Measurements from ENCODE around the gene RFTN2.
"Not testable (repeated sequence)": the region's sequence is repeated elsewhere in the genome, so short reads cannot be mapped to it uniquely, and the experiment has no call there.

Gene RFTN2

GRCh38 chr2:197675246-197675645, at the start of gene RFTN2:
TSS of gene RFTN2 (minus strand) at chr2:197675587. CDS start at chr2:197675458, 129 bp downstream.
- TF ChIP-seq SUZ12 (IDR thresholded peaks at IDR 0.05; ENCODE audit: extremely low read depth, insufficient read depth, insufficient read length) = no peak
- no peak for TF ChIP-seq YY1 (IDR thresholded peaks at IDR 0.05; ENCODE audit: insufficient read depth, insufficient read length)
- no peak for TF ChIP-seq ZNF274 (IDR thresholded peaks at IDR 0.05; ENCODE audit: low read depth, low read length)
- no peaks in the 10 kb centered on the region for H3K27me3 ChIP-seq (ENCODE audit: insufficient read depth, insufficient read length)
- H3K36me3 ChIP-seq (ENCODE audit: insufficient read depth, insufficient read length, low read length) = no peaks in the 10 kb centered on the region
- no peak within 1 kb of the TSS for H3K4me3 ChIP-seq (ENCODE audit: insufficient read length, low read depth)
- peak within 1 kb of the TSS; percentile 44 for H3K9ac ChIP-seq (ENCODE audit: insufficient read length, low read depth)
- H3K9me3 ChIP-seq (ENCODE audit: insufficient read depth, low read length) = no peaks in the 10 kb centered on the region
- no peaks in the 10 kb centered on the region for H3K4me1 ChIP-seq (ENCODE audit: insufficient read depth, insufficient read length)
- no peak for DNase-seq (ENCODE audit: low read depth, low spot score)

GRCh38 chr2:197717863-197718262, 42.5 kb upstream of the RFTN2 start:
- H3K27me3 ChIP-seq (ENCODE audit: insufficient read depth, insufficient read length) = no peaks in the 10 kb centered on the region
- peaks cover 12% of the 10 kb centered on the region for H3K36me3 ChIP-seq (ENCODE audit: insufficient read depth, insufficient read length, low read length)
- H3K4me3 ChIP-seq (ENCODE audit: insufficient read length, low read depth) = no peak overlapping the region
- no peaks in the 10 kb centered on the region for H3K9me3 ChIP-seq (ENCODE audit: insufficient read depth, low read length)
- no peak for TF ChIP-seq SUZ12 (IDR thresholded peaks at IDR 0.05; ENCODE audit: extremely low read depth, insufficient read depth, insufficient read length)
- no peak for TF ChIP-seq YY1 (IDR thresholded peaks at IDR 0.05; ENCODE audit: insufficient read depth, insufficient read length)
- TF ChIP-seq ZNF274 (IDR thresholded peaks at IDR 0.05; ENCODE audit: low read depth, low read length) = no peak
- no peak overlapping the region for H3K9ac ChIP-seq (ENCODE audit: insufficient read length, low read depth)
- H3K4me1 ChIP-seq (ENCODE audit: insufficient read depth, insufficient read length) = no peaks in the 10 kb centered on the region
- no peak for DNase-seq (ENCODE audit: low read depth, low spot score)

GRCh38 chr2:197713271-197713670, 37.9 kb upstream of the RFTN2 start:
- TF ChIP-seq YY1 (IDR thresholded peaks at IDR 0.05; ENCODE audit: insufficient read depth, insufficient read length) = no peak
- TF ChIP-seq SUZ12 (IDR thresholded peaks at IDR 0.05; ENCODE audit: extremely low read depth, insufficient read depth, insufficient read length) = no peak
- no peak for TF ChIP-seq ZNF274 (IDR thresholded peaks at IDR 0.05; ENCODE audit: low read depth, low read length)
- Histone ChIP-seq H3K9me3 (ENCODE audit: insufficient read depth, low read length) (no peaks in the 10 kb centered on the region), H3K4me3 (ENCODE audit: insufficient read length, low read depth) (no peak overlapping the region), H3K4me1 (ENCODE audit: insufficient read depth, insufficient read length) (no peaks in the 10 kb centered on the region), H3K9ac (ENCODE audit: insufficient read length, low read depth) (no peak overlapping the region), H3K36me3 (ENCODE audit: insufficient read depth, insufficient read length, low read length) (peaks cover 46% of the 10 kb centered on the region), H3K27me3 (ENCODE audit: insufficient read depth, insufficient read length) (no peaks in the 10 kb centered on the region)
- no peak for DNase-seq (ENCODE audit: low read depth, low spot score)

GRCh38 chr2:197711578-197711977, 36.2 kb upstream of the RFTN2 start:
- Histone ChIP-seq H3K36me3 (ENCODE audit: insufficient read depth, insufficient read length, low read length) (peaks cover 59% of the 10 kb centered on the region), H3K9me3 (ENCODE audit: insufficient read depth, low read length) (no peaks in the 10 kb centered on the region), H3K27me3 (ENCODE audit: insufficient read depth, insufficient read length) (no peaks in the 10 kb centered on the region), H3K4me1 (ENCODE audit: insufficient read depth, insufficient read length) (peaks cover 3% of the 10 kb centered on the region), H3K9ac (ENCODE audit: insufficient read length, low read depth) (no peak overlapping the region), H3K4me3 (ENCODE audit: insufficient read length, low read depth) (no peak overlapping the region)
- no peak for TF ChIP-seq YY1 (IDR thresholded peaks at IDR 0.05; ENCODE audit: insufficient read depth, insufficient read length)
- TF ChIP-seq SUZ12 (IDR thresholded peaks at IDR 0.05; ENCODE audit: extremely low read depth, insufficient read depth, insufficient read length) = no peak
- TF ChIP-seq ZNF274 (IDR thresholded peaks at IDR 0.05; ENCODE audit: low read depth, low read length) = no peak
- DNase-seq (ENCODE audit: low read depth, low spot score) = no peak

- Histone ChIP-seq H3K27me3 (ENCODE audit: insufficient read depth, insufficient read length) (no peaks in the 10 kb centered on the region), H3K36me3 (ENCODE audit: insufficient read depth, insufficient read length, low read length) (peaks cover 62% of the 10 kb centered on the region), H3K4me3 (ENCODE audit: insufficient read length, low read depth) (no peak overlapping the region), H3K9me3 (ENCODE audit: insufficient read depth, low read length) (no peaks in the 10 kb centered on the region), H3K4me1 (ENCODE audit: insufficient read depth, insufficient read length) (peaks cover 3% of the 10 kb centered on the region), H3K9ac (ENCODE audit: insufficient read length, low read depth) (no peak overlapping the region)
- no peak for DNase-seq (ENCODE audit: low read depth, low spot score)
- no peak for TF ChIP-seq SUZ12 (IDR thresholded peaks at IDR 0.05; ENCODE audit: extremely low read depth, insufficient read depth, insufficient read length)
- no peak for TF ChIP-seq ZNF274 (IDR thresholded peaks at IDR 0.05; ENCODE audit: low read depth, low read length)
Observed at GRCh38 chr2:197710424-197711042, 35.1 kb upstream of the RFTN2 start.

GRCh38 chr2:197709140-197709539, 33.8 kb upstream of the RFTN2 start:
- not testable (repeated sequence) for H3K9me3 ChIP-seq (ENCODE audit: insufficient read depth, low read length); H3K27me3 ChIP-seq (ENCODE audit: insufficient read depth, insufficient read length); H3K9ac ChIP-seq (ENCODE audit: insufficient read length, low read depth); DNase-seq (ENCODE audit: low read depth, low spot score); H3K4me1 ChIP-seq (ENCODE audit: insufficient read depth, insufficient read length); H3K4me3 ChIP-seq (ENCODE audit: insufficient read length, low read depth)
- H3K36me3 ChIP-seq (ENCODE audit: insufficient read depth, insufficient read length, low read length) = peaks cover 54% of the 10 kb centered on the region

- TF ChIP-seq ZNF274 (IDR thresholded peaks at IDR 0.05; ENCODE audit: low read depth, low read length) (no peak), YY1 (IDR thresholded peaks at IDR 0.05; ENCODE audit: insufficient read depth, insufficient read length) (no peak), SUZ12 (IDR thresholded peaks at IDR 0.05; ENCODE audit: extremely low read depth, insufficient read depth, insufficient read length) (no peak)
- DNase-seq (ENCODE audit: low read depth, low spot score) = no peak
- Histone ChIP-seq H3K9me3 (ENCODE audit: insufficient read depth, low read length) (no peaks in the 10 kb centered on the region), H3K27me3 (ENCODE audit: insufficient read depth, insufficient read length) (no peaks in the 10 kb centered on the region), H3K36me3 (ENCODE audit: insufficient read depth, insufficient read length, low read length) (peaks cover 54% of the 10 kb centered on the region), H3K9ac (ENCODE audit: insufficient read length, low read depth) (no peak overlapping the region), H3K4me3 (ENCODE audit: insufficient read length, low read depth) (no peak overlapping the region), H3K4me1 (ENCODE audit: insufficient read depth, insufficient read length) (peaks cover 3% of the 10 kb centered on the region)
Observed at GRCh38 chr2:197708331-197708730, 32.9 kb upstream of the RFTN2 start.
